ENCODE results near the gene LHX4. TPM values are rescaled to one million over a fixed set of nuclear protein-coding genes. Genes with fewer than 3 reads are reported as not detected.

Gene LHX4
- total and polyA plus RNA-seq, 9 of the 15 experiments (the other 6 are each of a cell fraction or from before 2014, with no cell fraction given): 0.01 to 0.11 (median 0.07) TPM; not detected in 5

- H3K4me2 ChIP-seq (ENCODE audit: insufficient read depth, low read length): no peak overlapping the region
- H3K27me3 ChIP-seq (ENCODE audit: control insufficient read depth in 2 of 2, insufficient read depth in 2 of 2, low read length in 2 of 2): no peaks in the 10 kb centered on the region
- intact Hi-C loops (cut with micrococcal nuclease) (no loop called here), in situ Hi-C loops (cut with MboI) (no loop called here)
- H3K27ac ChIP-seq (ENCODE audit: extremely low read depth, low read depth, low read length): no peak overlapping the region
- no peaks in the 10 kb centered on the region for H3K79me2 ChIP-seq (ENCODE audit: control insufficient read depth, insufficient read depth, low read length)
- H3K4me3 ChIP-seq: no peak overlapping the region
- no peaks in the 10 kb centered on the region for H3K4me1 ChIP-seq (replicated peaks in 1 of 2; ENCODE audit: control insufficient read depth in 2 of 2, insufficient read depth in 2 of 2, low read length in 2 of 2)
- DNase-seq (ENCODE audit: extremely low read depth in 1 of 4, low spot score in 3 of 4) (peak in 1 of 4 experiments; percentile 35), ATAC-seq (peak; percentile 71), FAIRE-seq (no peak)
- H3K36me3 ChIP-seq (ENCODE audit: control insufficient read depth, insufficient read depth, low read length): peaks cover 32% of the 10 kb centered on the region; the same call in 1 of the 3 replicates
- 82% methylated on average over 5 of the region's 5 CpGs for WGBS (ENCODE audit: insufficient coverage, low coverage, missing lambda C conversion rate)
- H3K9me1 ChIP-seq (ENCODE audit: control insufficient read depth, insufficient read depth, low read length): no peaks in the 10 kb centered on the region
- no TSS peak for BruUV-seq (replicated peaks)
- H4K20me1 ChIP-seq (replicated peaks; ENCODE audit: control insufficient read depth, insufficient read depth, low read length): no peaks in the 10 kb centered on the region
- no peaks in the 10 kb centered on the region for H3K9me3 ChIP-seq (replicated peaks; ENCODE audit: control insufficient read depth, insufficient read depth, low read depth, low read length)
- ChIA-PET CTCF (ENCODE audit: low intra/inter-chr PET ratio) (no interaction called here), POLR2A (interaction anchor here (0.9 to 2.6 kb wide), 4 partner anchors 11 to 84 kb away, joined by 3 to 10 read pairs (median 4); no protein-coding TSS in a partner anchor)
- H3K9ac ChIP-seq (ENCODE audit: insufficient read depth in 1 of 2, low read depth in 2 of 2, low read length in 2 of 2): no peak overlapping the region
- H2AFZ ChIP-seq (ENCODE audit: low read depth, low read length): no peak overlapping the region
- no peak for TF ChIP-seq RFX1 (IDR thresholded peaks at IDR 0.05)
- no peak for TF ChIP-seq PURB (CRISPR knock-in tag; IDR thresholded peaks at IDR 0.05; ENCODE audit: low read depth)
- TF ChIP-seq PBX2 (CRISPR knock-in tag; IDR thresholded peaks at IDR 0.05; ENCODE audit: low read depth): no peak
- peak; percentile 84 for TF ChIP-seq PBX2 (tag; conservative IDR thresholded peaks at IDR 0.05; ENCODE audit: low read depth)
- no peak for TF ChIP-seq CHD7 (IDR thresholded peaks at IDR 0.05; ENCODE audit: low read depth, low read length)
- no peak for TF ChIP-seq HMG20A (CRISPR knock-in tag; conservative IDR thresholded peaks at IDR 0.05)
- no peak for TF ChIP-seq FOXJ3 (CRISPR knock-in tag; IDR thresholded peaks at IDR 0.05)
- no peak for TF ChIP-seq RBM14 (IDR thresholded peaks at IDR 0.05; ENCODE audit: borderline replicate concordance, insufficient read depth, low read depth, low read length)
Observed at GRCh38 chr1:180282401-180283044, 52.5 kb downstream of the LHX4 start.

Data from K562 (cell line).